Adrenal gland (tissue), 5 donors: ENCODE measurements around the gene NOP9.

Experiments used
- CTCF ChIP-seq, 6 experiments: fragments of 450-650 bp in 4 of 6; fragments of 200-600 bp in 2 of 6; sonication (generic) in 1 of 6; IDR thresholded peaks; 1 replicate in 5 of 6; 2 replicates in 1 of 6; pipeline versions ENCODE4 v1.5.1 to v1.8.0; 2016 to 2021; ENCODE audit warnings: antibody characterized with exemption in 6 of 6, mild to moderate bottlenecking in 2 of 6, moderate library complexity in 1 of 6
- POLR2A ChIP-seq, 2 donors: fragments of 450-650 bp; IDR thresholded peaks; one replicate each; pipeline ENCODE4 v1.6.1; 2017; ENCODE audit warnings: antibody characterized with exemption in 2 of 2, mild to moderate bottlenecking in 2 of 2, moderate library complexity in 1 of 2
- donor health status: DM: no; HTN: no; CAD: no.

GRCh38 chr14:24261256-24261968 is 38.2 kb upstream of the NOP9 start:
- TF ChIP-seq POLR2A (IDR thresholded peaks at IDR 0.05) (no peak), CTCF (IDR thresholded peaks at IDR 0.05) (no peak)
